Raji (cell line): ENCODE data around the gene HIF1AN.

Source experiments
- POLR2A ChIP-seq: IDR thresholded peaks from 2 replicates; pipeline ENCODE4 v1.6.1; 2011; ENCODE audit warnings: low read depth, low read length, control low read depth; ENCODE audit not compliant: insufficient read depth

The HIF1AN gene

GRCh38 chr10:100510533-100511308 is 25.0 kb upstream of the HIF1AN start:
- no peak for TF ChIP-seq POLR2A

DNA sequence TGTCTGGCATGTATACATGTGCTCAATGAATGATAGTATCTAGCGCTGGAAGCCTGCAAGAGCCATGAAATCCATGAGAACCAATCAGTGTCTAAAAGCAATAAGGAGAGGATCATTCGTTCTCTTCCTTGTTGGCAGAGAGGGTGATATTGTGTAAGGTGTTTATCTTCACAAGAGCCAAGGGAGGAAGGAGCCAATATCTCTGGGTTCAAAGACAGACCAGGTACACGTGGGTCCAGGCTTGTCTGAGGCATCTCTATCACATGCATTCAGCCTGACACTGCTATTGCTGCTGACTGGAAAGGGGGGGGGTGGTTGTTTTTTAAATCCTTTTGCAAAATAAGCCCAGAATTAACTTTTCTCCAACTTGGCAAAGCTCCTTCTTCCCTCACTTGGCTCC is 20.1 kb upstream of the HIF1AN start:
- TF ChIP-seq POLR2A, result no peak

- no peak for TF ChIP-seq POLR2A
Observed at GRCh38 chr10:100516847-100517246, 18.9 kb upstream of the HIF1AN start.

GRCh38 chr10:100518761-100519241 is 16.9 kb upstream of the HIF1AN start:
- TF ChIP-seq POLR2A, result no peak

GRCh38 chr10:100519311-100520051 is 16.3 kb upstream of the HIF1AN start, which contains the start of gene SEC31B:
Gene SEC31B (minus strand): TSS chr10:100519861. CDS start chr10:100516952, 2,909 bp downstream.
- no peak for TF ChIP-seq POLR2A

- no peak for TF ChIP-seq POLR2A
Observed at GRCh38 chr10:100520811-100521210, 14.9 kb upstream of the HIF1AN start.

GRCh38 chr10:100522107-100522801 is 13.5 kb upstream of the HIF1AN start:
- no peak for TF ChIP-seq POLR2A

DNA sequence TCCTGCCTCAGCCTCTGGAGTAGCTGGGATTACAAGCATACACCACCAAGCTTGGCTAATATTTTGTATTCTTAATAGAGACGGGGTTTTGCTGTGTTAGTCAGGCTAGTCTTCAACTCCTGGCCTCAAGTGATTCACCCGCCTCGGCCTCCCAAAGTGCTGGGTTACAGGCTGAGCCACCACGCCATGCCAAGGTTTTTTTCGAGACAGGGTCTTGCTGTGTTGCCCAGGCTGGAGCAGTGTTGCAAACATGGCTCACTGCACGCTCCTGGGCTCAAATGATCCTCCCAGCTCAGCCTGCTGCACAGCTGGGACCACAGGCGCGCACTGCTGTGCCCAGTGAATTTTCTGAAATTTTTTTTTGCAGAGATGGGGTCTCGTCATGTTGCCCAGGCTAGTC is 12.8 kb upstream of the HIF1AN start:
- TF ChIP-seq POLR2A, result no peak

DNA sequence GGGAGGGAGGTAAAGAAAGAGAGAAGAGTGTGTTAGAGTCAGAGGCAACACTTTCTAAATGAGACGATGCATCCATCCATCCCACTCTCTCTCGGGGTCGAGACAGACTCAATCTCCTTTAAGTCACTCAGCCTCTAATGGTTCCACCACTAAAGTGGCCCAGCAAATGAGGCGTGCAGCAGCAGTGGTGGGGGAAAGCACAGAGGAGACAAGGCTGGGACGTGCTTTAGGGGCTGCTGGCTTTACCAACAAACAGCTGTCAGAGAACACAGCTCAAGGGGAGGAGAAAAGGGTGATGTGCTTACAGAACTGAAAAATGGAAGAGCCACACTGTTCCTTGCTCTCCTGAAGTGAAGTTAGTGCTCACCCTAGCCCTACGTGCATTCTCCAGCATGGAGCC is 11.5 kb upstream of the HIF1AN start:
- TF ChIP-seq POLR2A, result no peak

- no peak for TF ChIP-seq POLR2A
Observed at GRCh38 chr10:100524638-100525037, 11.1 kb upstream of the HIF1AN start.

DNA sequence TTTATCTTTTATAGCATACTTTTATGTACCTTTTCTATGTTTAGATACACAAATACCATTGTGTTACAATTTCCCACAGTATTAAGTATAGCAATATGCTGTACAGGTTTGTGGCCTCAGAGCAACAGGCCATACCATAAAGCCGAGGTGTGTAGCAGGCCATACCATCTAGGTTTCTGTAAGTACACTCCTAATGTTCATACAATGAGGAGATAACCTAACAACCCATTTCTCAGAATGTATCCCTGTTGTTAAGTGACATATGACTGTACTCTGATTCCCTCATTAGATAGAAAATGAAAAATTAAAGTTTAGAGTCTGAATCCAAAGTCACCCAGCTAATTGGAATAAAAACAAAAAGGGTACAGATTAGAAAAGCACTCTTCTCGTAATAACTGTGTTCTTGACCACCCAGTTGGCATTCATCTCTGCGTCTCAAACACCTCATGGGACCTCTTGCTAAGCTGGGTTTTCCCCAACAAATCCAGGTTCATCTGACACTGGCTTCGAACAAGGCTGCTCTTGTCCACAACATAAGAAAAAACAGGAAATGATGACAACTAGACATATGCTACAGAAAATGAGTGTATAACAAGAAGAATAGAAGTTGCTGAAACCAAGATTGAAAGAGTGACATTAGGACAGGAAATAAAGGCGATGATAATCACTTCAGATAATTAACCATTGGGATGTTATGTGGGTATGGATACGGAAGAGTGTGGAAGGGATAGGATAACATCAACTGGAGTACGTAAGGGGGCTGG is 7.4 kb upstream of the HIF1AN start:
- no peak for TF ChIP-seq POLR2A

DNA sequence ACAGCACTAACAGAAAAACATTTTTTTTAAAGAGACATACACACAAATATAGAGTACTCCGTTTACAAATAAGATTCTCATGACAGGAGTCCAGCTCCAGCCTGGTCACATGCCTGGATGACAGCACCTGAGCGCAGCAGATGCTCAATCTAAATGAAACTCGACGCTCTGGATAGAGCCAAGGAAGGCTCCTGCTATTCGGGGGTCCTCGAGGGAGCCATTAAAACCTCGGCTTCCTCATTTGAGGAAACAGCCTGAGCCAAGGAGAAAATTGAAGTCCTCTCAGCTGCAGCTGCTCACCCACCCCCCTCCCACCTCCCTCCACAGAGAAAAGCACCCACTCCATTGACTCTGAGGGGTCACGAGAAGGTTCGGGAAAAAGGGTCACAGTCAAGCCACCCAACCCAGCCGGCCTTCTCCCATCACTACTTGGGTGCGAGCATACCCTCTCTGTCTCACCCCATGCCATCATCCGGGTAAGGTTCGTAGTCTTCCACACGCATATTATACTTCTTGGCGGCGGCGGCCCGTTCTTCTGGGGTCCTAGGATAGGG is 6.7 kb upstream of the HIF1AN start:
- TF ChIP-seq POLR2A, result no peak

DNA sequence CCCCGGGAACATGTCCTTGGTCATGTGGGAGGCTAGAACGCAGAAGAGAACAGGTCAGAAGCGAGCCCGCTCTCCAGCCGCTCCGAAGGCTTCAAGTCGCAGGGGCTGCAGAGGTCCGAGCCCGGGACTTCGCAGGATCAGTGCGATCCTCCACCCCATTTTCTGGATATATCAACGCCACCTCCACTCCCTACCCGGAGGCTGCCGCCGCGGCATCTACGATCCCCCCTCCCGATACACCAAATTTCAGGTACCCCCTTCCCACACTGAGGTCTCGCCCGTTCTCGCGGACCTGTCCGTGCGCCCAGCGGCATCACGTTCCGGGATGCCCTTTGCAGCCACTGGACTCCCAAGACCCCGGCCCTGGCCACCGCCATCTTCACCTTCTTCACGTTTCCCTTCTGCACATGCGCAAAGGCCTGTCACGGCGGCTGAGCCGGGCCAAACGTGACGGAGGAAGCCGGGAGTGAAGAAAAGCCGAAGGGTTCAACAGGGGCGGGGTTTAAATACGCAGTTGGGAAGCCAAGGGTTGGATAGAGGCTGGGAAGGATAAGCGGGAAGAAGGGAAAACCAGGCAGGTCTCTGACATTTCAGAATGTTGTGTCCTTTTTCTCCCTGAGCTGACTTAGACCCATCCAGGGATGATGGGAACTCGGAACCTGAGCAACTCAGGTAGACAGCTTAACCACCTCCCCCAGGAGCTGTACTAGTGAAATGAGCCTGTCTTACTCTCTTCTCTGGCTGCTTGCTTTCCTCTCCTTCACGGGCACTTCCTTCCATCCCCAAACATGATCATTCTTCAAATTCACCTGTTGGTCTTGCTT is 6.1 kb upstream of the HIF1AN start, which contains the start of gene NDUFB8:
Gene NDUFB8 (minus strand): TSS at position 397 of the 824 bp plus-strand sequence. CDS start 20 bp downstream, at position 377.
- TF ChIP-seq POLR2A, result peak; percentile 85
